ENCODE measurements around the gene YBX2.
"Not testable (repeated sequence)": the region's sequence is repeated elsewhere in the genome, so short reads cannot be mapped to it uniquely, and the experiment has no call there.

Gene YBX2

GRCh38 chr17:7294614-7295153 lies at the start of gene YBX2:
TSS of gene YBX2 (minus strand) at chr17:7294639. CDS start at chr17:7294500, 139 bp downstream.
- DNase-seq (ENCODE audit: low spot score), result peak; percentile 71

GRCh38 chr17:7343250-7343649 lies 48.8 kb upstream of the YBX2 start:
- DNase-seq (ENCODE audit: low spot score), result no peak

- no peak for DNase-seq (ENCODE audit: low spot score)
These were observed 47.4 kb upstream of the YBX2 start for GRCh38 chr17:7341842-7342241.

- DNase-seq (ENCODE audit: low spot score), result no peak
These were observed 45.7 kb upstream of the YBX2 start for GRCh38 chr17:7340179-7340578.

GRCh38 chr17:7337600-7337999 lies 43.2 kb upstream of the YBX2 start:
- not testable (repeated sequence) for DNase-seq (ENCODE audit: low spot score)

GRCh38 chr17:7336240-7337175 lies 42.1 kb upstream of the YBX2 start, which contains the start of gene ACAP1:
TSS of gene ACAP1 (plus strand) at chr17:7336529. CDS start at chr17:7336735, 206 bp downstream.
- DNase-seq (ENCODE audit: low spot score), result peak; percentile 87

- DNase-seq (ENCODE audit: low spot score), result not testable (repeated sequence)
These were observed 41.3 kb upstream of the YBX2 start for GRCh38 chr17:7335765-7336164.

- no peak for DNase-seq (ENCODE audit: low spot score)
These were observed 40.6 kb upstream of the YBX2 start for GRCh38 chr17:7334938-7335538.

GRCh38 chr17:7332600-7333069 lies 38.2 kb upstream of the YBX2 start:
- DNase-seq (ENCODE audit: low spot score), result peak; percentile 61

- DNase-seq (ENCODE audit: low spot score), result no peak
These were observed 37.7 kb upstream of the YBX2 start for GRCh38 chr17:7332111-7332510.

- DNase-seq (ENCODE audit: low spot score), result no peak
These were observed 36.2 kb upstream of the YBX2 start for GRCh38 chr17:7330638-7331015.

GRCh38 chr17:7329997-7330637 lies 35.7 kb upstream of the YBX2 start:
- DNase-seq (ENCODE audit: low spot score), result peak; percentile 79

GRCh38 chr17:7329374-7329996 lies 35.0 kb upstream of the YBX2 start:
- DNase-seq (ENCODE audit: low spot score), result peak; percentile 98

GRCh38 chr17:7328840-7329373 lies 34.5 kb upstream of the YBX2 start, which contains the start of gene NEURL4:
TSS of gene NEURL4 (minus strand) at chr17:7329335. CDS start at chr17:7329312, 23 bp downstream.
- DNase-seq (ENCODE audit: low spot score), result peak; percentile 20

- DNase-seq (ENCODE audit: low spot score), result no peak
These were observed 33.6 kb upstream of the YBX2 start for GRCh38 chr17:7328009-7328408.

- DNase-seq (ENCODE audit: low spot score), result no peak
These were observed 33.1 kb upstream of the YBX2 start for GRCh38 chr17:7327501-7327900.

GRCh38 chr17:7327056-7327455 lies 32.6 kb upstream of the YBX2 start:
- no peak for DNase-seq (ENCODE audit: low spot score)

- DNase-seq (ENCODE audit: low spot score), result no peak
These were observed 31.7 kb upstream of the YBX2 start for GRCh38 chr17:7326186-7326585.

- DNase-seq (ENCODE audit: low spot score), result no peak
These were observed 30.6 kb upstream of the YBX2 start for GRCh38 chr17:7325031-7325528.

GRCh38 chr17:7324438-7324779 lies 30.0 kb upstream of the YBX2 start:
- no peak for DNase-seq (ENCODE audit: low spot score)

- peak; percentile 68 for DNase-seq (ENCODE audit: low spot score)
These were observed 29.4 kb upstream of the YBX2 start for GRCh38 chr17:7323731-7324437.
